PFSK-1 (cell line): ENCODE measurements around the gene CNTNAP2.

ENCODE experiments used
- FOXP2 ChIP-seq: optimal IDR thresholded peaks from 2 replicates; pipeline ENCODE3; 2011; ENCODE audit warnings: borderline replicate concordance, control low read depth, inconsistent platforms; ENCODE audit not compliant: insufficient read depth; ENCODE audit errors: extremely low read length, extremely low read depth
- SIN3A ChIP-seq: IDR thresholded peaks from 2 replicates; pipeline ENCODE4 v1.6.1; 2012; ENCODE audit warnings: mild to moderate bottlenecking, low read length, moderate library complexity, borderline replicate concordance; ENCODE audit not compliant: insufficient read depth
- TAF1 ChIP-seq: IDR thresholded peaks from 2 replicates; pipeline ENCODE4 v1.6.1; 2012; ENCODE audit warnings: low read length, control low read depth, borderline replicate concordance; ENCODE audit not compliant: insufficient read depth
- TF ChIP-seq, protein P1 (sequence below), 2 experiments: IDR thresholded peaks; 2 replicates each; pipeline versions ENCODE4 v1.6.1 to v1.8.0; 2011 to 2012; ENCODE audit warnings: low read depth in 2 of 2, low read length in 2 of 2, control low read depth in 1 of 2, inconsistent platforms in 1 of 2, mild to moderate bottlenecking in 1 of 2, moderate library complexity in 1 of 2; ENCODE audit not compliant: insufficient read depth in 1 of 2

DNA sequence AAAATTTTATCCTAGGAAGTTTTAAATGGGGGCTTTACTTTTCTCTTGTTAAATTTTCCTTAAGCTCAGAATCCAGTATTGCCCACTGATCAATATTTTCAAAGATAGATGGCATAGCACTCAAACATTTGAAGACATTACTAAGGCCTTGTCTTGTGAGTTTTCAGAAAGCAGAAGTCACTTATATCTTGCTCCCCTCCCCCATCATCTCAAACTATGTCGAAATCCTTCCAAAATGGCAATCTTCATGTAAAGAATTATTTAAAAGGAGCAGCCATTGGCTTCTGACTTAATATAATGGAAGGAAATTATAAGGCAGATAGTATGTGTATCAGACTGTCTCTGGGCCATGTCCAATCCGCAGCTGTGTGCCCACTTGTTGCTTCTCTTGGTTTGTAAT lies 1920.4 kb downstream of the CNTNAP2 start:
- no peak for TF ChIP-seq TAF1
- TF ChIP-seq FOXP2: no peak
- TF ChIP-seq SIN3A: no peak
- TF ChIP-seq, protein P1, sequence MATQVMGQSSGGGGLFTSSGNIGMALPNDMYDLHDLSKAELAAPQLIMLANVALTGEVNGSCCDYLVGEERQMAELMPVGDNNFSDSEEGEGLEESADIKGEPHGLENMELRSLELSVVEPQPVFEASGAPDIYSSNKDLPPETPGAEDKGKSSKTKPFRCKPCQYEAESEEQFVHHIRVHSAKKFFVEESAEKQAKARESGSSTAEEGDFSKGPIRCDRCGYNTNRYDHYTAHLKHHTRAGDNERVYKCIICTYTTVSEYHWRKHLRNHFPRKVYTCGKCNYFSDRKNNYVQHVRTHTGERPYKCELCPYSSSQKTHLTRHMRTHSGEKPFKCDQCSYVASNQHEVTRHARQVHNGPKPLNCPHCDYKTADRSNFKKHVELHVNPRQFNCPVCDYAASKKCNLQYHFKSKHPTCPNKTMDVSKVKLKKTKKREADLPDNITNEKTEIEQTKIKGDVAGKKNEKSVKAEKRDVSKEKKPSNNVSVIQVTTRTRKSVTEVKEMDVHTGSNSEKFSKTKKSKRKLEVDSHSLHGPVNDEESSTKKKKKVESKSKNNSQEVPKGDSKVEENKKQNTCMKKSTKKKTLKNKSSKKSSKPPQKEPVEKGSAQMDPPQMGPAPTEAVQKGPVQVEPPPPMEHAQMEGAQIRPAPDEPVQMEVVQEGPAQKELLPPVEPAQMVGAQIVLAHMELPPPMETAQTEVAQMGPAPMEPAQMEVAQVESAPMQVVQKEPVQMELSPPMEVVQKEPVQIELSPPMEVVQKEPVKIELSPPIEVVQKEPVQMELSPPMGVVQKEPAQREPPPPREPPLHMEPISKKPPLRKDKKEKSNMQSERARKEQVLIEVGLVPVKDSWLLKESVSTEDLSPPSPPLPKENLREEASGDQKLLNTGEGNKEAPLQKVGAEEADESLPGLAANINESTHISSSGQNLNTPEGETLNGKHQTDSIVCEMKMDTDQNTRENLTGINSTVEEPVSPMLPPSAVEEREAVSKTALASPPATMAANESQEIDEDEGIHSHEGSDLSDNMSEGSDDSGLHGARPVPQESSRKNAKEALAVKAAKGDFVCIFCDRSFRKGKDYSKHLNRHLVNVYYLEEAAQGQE (IDR thresholded peaks at IDR 0.05; ENCODE audit: insufficient read depth in 1 of 2, low read depth in 2 of 2, low read length in 2 of 2): no peak
